Activated CD8-positive, alpha-beta T cell treated with anti-CD3 and anti-CD28 coated beads, Interleukin-2, amount 10 ng/mL, durations not matched to agents 7 days and 5 days (primary cell): ENCODE results near the gene SPEG. TPM values are rescaled to one million over a fixed set of nuclear protein-coding genes. Genes with fewer than 3 reads are reported as not detected.

Source experiments
- ATAC-seq: fragments of 150-1000 bp; cut with Tn5 transposase; one replicate; pipeline ENCODE4 v1.10.0; 2021; ENCODE audit warnings: moderate library complexity
- CTCF ChIA-PET: fragments of 350-600 bp; sonication (Branson Sonifier 250); formaldehyde crosslinking; loops from one replicate; lab custom pipeline; 2021; ENCODE audit warnings: antibody characterized with exemption; lab: Charles Lee
- POLR2A ChIA-PET: fragments of 350-600 bp; sonication (Branson Sonifier 250); formaldehyde crosslinking; loops from one replicate; lab custom pipeline; 2021; ENCODE audit warnings: antibody characterized with exemption; lab: Charles Lee
- DNase-seq: peaks from one replicate; pipeline ENCODE4 v3.0.0-alpha.2; 2020
- H3K27ac Mint-ChIP-seq: one replicate; pipeline ENCODE4 v1.8.0; 2021; ENCODE audit warnings: mild to moderate bottlenecking, mixed read lengths
- H3K27me3 Mint-ChIP-seq: one replicate; pipeline ENCODE4 v1.8.0; 2021; ENCODE audit warnings: low read depth, mixed read lengths
- H3K36me3 Mint-ChIP-seq: one replicate; pipeline ENCODE4 v1.8.0; 2021; ENCODE audit warnings: low read depth, mixed read lengths
- H3K4me1 Mint-ChIP-seq: one replicate; pipeline ENCODE4 v1.8.0; 2021; ENCODE audit warnings: low read depth, mixed read lengths
- H3K4me3 Mint-ChIP-seq: one replicate; pipeline ENCODE4 v1.8.0; 2021; ENCODE audit warnings: mild to moderate bottlenecking, mixed read lengths
- H3K9me3 Mint-ChIP-seq: one replicate; pipeline ENCODE4 v1.8.0; 2022; ENCODE audit warnings: mixed read lengths; ENCODE audit not compliant: insufficient read depth
- total RNA-seq, 2 experiments: library from RNA; stranded (reverse); gene quantifications; one replicate each; pipeline ENCODE4 v1.2.3, GENCODE V29; 2021

Gene SPEG
- total RNA-seq, 2 experiments from 2014 or later, result 10.8 to 11.6 TPM

DNA sequence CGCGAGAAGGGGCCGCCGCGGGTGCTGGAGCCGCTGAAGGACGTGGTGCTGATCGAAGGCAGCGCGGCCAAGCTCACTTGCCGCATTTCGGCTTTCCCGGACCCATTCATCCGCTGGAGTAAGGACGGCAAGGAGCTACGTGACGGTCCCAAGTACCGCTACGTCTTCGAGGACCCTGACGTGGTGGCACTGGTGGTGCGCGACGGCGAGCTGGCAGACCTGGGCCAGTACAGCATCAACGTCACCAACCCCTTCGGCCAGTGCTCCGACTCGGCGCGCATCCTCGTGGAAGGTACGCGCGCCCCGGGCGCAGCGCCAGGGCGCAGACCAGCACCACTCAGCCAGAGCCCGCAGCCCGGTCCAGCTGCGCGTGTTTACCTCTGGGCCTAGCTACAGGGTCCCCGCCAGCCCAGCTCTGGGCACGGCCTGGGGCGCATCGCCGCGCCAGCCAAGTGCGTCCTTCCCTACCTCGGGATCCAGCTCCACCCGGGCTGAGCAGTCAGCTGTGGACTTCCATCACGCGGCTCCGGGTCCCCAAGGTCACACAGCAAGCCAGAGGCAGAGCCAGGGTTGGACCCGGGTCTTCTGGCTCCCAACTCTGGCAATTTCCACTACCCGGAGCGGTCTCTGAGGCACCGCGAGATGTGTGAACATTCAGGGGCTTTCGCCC, 62.3 kb downstream of the SPEG start:
- CTCF ChIA-PET, result interaction anchor here (1.1 to 4.2 kb wide), 4 partner anchors 11 to 44 kb away, joined by 3 to 71 read pairs (median 12); no protein-coding TSS in a partner anchor
- Mint-ChIP-seq H3K36me3 (peaks cover 2% of the 10 kb centered on the region), H3K27ac (no peak overlapping the region), H3K4me3 (peak overlapping the region; percentile 83), H3K27me3 (peaks cover 52% of the 10 kb centered on the region), H3K4me1 (peaks cover 43% of the 10 kb centered on the region), H3K9me3 (no peaks in the 10 kb centered on the region)
- POLR2A ChIA-PET, result interaction anchor here (0.6 to 1.5 kb wide), 3 partner anchors 11 to 18 kb away, joined by 3 to 4 read pairs (median 3); no protein-coding TSS in a partner anchor
- ATAC-seq, result no peak
- no peak for DNase-seq

DNA sequence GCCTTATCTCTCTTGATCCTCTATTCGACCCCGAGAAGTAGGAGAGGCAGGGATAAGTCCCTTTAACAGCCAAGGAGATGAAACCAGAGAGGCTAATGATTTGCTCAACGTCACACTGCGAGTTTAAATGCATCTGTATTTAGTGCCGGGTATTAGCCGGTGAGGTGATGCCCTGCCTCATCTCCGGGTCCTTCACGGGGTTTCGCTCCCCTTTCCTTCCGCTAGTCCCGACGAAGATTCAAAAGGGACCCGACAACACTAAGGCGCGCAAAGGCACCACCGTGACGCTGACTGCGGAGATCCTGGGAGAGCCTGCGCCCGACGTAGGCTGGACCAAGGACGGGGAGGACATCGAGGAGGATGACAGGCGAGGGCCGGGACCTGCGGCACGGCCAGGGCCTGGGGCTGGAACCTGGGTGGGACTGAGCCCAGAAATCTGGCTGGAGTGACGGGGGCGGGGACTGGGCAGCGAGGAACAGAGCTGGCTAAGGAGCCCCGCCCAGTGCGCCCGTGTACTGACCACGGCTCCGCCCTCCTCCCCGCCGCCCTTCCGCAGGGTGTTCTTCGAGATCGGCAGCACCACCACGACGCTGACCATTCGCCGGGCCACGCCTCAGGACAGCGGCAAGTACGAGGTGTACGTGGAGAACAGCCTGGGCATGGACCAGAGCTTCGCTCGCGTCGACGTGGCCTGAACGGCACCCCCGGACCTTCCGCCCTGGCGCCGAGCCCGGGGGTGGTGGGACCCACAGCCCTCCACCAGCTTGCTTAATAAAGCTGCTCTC, 63.0 kb downstream of the SPEG start:
- Mint-ChIP-seq H3K4me1 (peaks cover 43% of the 10 kb centered on the region), H3K36me3 (peaks cover 2% of the 10 kb centered on the region), H3K27me3 (peaks cover 48% of the 10 kb centered on the region), H3K4me3 (peak overlapping the region; percentile 83), H3K27ac (no peak overlapping the region), H3K9me3 (no peaks in the 10 kb centered on the region)
- POLR2A ChIA-PET, result interaction anchor here (0.6 to 1.5 kb wide), 5 partner anchors 9 to 51 kb away, joined by 3 to 4 read pairs (median 3); no protein-coding TSS in a partner anchor
- CTCF ChIA-PET, result interaction anchor here (1.3 to 4.5 kb wide), 9 partner anchors 11 to 95 kb away, joined by 3 to 71 read pairs (median 13); no protein-coding TSS in a partner anchor
- peak; percentile 49 for DNase-seq
- ATAC-seq, result peak; percentile 16

DNA sequence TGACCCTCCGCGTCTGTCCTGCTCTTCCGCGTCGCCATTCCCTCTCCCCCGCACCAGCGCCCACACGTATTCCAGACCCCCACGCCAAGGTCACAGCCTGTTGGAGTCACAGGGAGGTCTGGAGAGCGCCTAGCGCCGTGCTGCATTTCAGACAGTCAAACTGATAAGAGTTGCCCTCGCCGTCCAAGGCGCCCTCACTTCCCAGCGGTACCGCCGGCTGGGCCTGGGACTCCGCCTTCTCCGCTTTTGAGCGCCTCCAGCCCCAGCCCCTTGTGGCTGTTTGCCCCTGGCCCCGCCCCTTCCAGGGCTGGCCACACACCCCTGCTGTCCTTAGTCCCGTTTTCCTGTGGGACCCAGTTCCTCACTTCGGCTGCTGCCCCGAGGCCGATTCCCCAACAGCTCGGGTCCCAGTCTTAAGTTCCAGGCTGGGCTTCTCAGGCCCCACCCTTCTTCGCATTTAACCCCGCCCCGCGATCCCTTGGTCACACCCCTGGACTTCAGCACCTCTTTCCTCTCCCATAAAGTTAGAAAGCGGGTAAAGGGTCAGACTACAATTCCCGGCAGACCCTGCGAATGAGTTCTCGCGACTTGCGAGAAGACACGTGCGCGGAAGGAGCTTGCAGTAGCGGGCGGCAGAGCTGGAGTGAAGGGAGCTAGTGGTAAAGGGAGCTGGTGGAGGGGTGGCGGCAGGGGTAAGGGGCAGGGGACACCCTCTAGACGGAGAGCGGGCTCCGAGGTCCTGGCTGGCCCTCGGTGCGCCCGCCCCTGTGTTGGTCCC, 63.8 kb downstream of the SPEG start, which contains the start of gene GMPPA:
Gene GMPPA (plus strand): TSS at position 612 of the 778 bp plus-strand sequence. CDS start 1,085 bp downstream, outside the sequence.
- H3K4me1 Mint-ChIP-seq, result peaks cover 43% of the 10 kb centered on the region
- CTCF ChIA-PET, result interaction anchor here (0.6 to 4.5 kb wide), 21 partner anchors 11 to 203 kb away, joined by 3 to 45 read pairs (median 5); partner anchors contain the start of genes DNPEP and STK11IP
- POLR2A ChIA-PET, result interaction anchor here (0.6 to 1.5 kb wide), 5 partner anchors 10 to 52 kb away, joined by 3 to 4 read pairs (median 3); no protein-coding TSS in a partner anchor
- H3K36me3 Mint-ChIP-seq, result peaks cover 2% of the 10 kb centered on the region
- H3K4me3 Mint-ChIP-seq, result peak within 1 kb of the TSS; percentile 83
- H3K27ac Mint-ChIP-seq, result peak within 1 kb of the TSS; percentile 73
- H3K9me3 Mint-ChIP-seq, result no peaks in the 10 kb centered on the region
- DNase-seq, result peak; percentile 97
- peaks cover 42% of the 10 kb centered on the region for H3K27me3 Mint-ChIP-seq
- peak; percentile 96 for ATAC-seq

DNA sequence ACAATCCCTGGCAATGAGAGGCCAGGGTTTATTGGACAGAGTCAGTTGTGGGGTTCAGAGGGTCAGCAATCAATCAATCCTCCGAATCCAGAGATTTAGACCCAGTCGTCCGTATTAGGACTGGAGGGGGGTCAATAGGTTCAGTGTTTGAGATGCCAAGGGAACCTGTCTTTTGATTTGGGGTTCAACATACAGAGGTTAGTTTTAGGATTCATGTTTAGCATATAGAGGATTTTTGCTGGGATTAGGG, 64.3 kb downstream of the SPEG start:
- ATAC-seq, result no peak

DNA sequence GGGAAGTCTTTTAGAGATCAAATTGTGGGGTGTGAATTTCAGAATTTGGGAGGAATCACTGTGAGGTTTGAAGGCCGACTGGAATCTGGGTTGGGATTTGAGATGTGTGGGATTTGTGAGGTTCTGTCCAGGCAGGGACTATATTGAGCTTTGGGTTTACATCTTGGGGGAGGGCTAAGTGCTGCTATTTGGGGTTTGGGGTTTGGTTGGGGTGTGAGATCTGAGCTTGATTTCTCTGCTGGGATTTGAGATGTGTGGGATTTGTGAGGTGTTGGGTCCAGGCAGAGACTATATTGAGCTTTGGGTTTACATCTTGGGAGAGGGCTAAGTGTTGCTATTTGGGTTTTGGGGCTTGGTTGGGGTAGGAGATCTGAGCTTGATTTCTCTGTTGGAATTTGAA, 64.9 kb downstream of the SPEG start:
- peak overlapping the region; percentile 83 for H3K4me3 Mint-ChIP-seq
- H3K9me3 Mint-ChIP-seq, result no peaks in the 10 kb centered on the region
- CTCF ChIA-PET, result interaction anchor here (0.9 to 4.5 kb wide), 15 partner anchors 10 to 204 kb away, joined by 3 to 45 read pairs (median 5); partner anchors contain the start of genes ASIC4 and STK11IP
- POLR2A ChIA-PET, result interaction anchor here (0.8 to 1.4 kb wide), 3 partner anchors 9 to 41 kb away, joined by 3 to 6 read pairs (median 3); no protein-coding TSS in a partner anchor
- no peak for ATAC-seq
- peaks cover 33% of the 10 kb centered on the region for H3K27me3 Mint-ChIP-seq
- peaks cover 4% of the 10 kb centered on the region for H3K36me3 Mint-ChIP-seq
- peak overlapping the region; percentile 73 for H3K27ac Mint-ChIP-seq
- H3K4me1 Mint-ChIP-seq, result peaks cover 43% of the 10 kb centered on the region
- no peak for DNase-seq

More for the DNA sequence above, 64.3 kb downstream of the SPEG start:
- Mint-ChIP-seq H3K36me3 (peaks cover 2% of the 10 kb centered on the region), H3K27me3 (peaks cover 38% of the 10 kb centered on the region), H3K4me3 (peak overlapping the region; percentile 83), H3K4me1 (peaks cover 43% of the 10 kb centered on the region), H3K9me3 (no peaks in the 10 kb centered on the region), H3K27ac (peak overlapping the region; percentile 73)
- POLR2A ChIA-PET, result interaction anchor here (1.4 kb wide), 1 partner anchor 9 kb away, joined by 3 read pairs; no protein-coding TSS in a partner anchor
- DNase-seq, result no peak
- CTCF ChIA-PET, result interaction anchor here (0.6 to 4.5 kb wide), 22 partner anchors 10 to 203 kb away, joined by 3 to 45 read pairs (median 4); partner anchors contain the start of genes DNPEP and STK11IP

DNA sequence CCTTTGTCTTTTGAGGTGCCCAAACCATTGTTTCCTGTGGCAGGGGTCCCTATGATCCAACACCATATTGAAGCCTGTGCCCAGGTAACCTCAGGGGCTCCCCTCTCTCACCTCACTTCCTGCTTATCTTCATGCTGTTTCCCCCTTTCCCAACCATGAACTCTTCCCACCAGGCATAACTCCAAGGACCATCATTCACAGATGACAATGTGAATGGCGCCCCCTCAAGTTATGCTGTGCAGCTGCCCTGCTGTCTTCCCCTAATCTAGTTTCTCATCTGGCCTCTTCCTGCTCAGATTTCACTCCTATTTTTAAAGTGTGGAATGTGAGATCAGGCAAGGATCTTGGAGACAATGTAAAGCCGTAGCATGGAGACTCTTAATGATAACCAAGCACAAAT, 65.5 kb downstream of the SPEG start:
- Mint-ChIP-seq H3K9me3 (no peaks in the 10 kb centered on the region), H3K36me3 (peaks cover 7% of the 10 kb centered on the region), H3K27ac (no peak overlapping the region), H3K4me1 (peaks cover 43% of the 10 kb centered on the region), H3K27me3 (peaks cover 27% of the 10 kb centered on the region), H3K4me3 (peak overlapping the region; percentile 83)
- ChIA-PET POLR2A (interaction anchor here (0.8 to 1.4 kb wide), 3 partner anchors 8 to 41 kb away, joined by 3 to 6 read pairs (median 3); no protein-coding TSS in a partner anchor), CTCF (interaction anchor here (0.9 to 4.5 kb wide), 13 partner anchors 9 to 142 kb away, joined by 3 to 45 read pairs (median 4); partner anchors contain the start of gene ASIC4)
- no peak for ATAC-seq
- DNase-seq, result no peak

DNA sequence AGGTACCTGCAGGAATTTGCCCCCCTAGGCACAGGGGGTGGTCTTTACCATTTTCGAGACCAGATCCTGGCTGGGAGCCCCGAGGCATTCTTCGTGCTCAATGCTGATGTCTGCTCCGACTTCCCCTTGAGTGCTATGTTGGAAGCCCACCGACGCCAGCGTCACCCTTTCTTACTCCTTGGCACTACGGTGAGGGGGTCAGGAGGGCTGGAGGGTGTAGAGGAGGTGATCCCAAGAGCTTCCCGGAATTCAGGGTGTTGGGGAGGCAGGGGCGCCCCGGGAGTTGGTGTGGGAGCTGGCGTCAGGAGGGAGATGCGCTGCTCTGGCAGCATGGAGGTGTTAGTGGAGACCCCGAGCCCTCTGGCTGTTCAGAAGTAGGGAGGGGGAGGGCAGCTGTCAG, 67.2 kb downstream of the SPEG start:
- no peak overlapping the region for H3K4me3 Mint-ChIP-seq
- H3K9me3 Mint-ChIP-seq, result no peaks in the 10 kb centered on the region
- CTCF ChIA-PET, result interaction anchor here (4.5 kb wide), 1 partner anchor 7 kb away, joined by 34 read pairs; no protein-coding TSS in a partner anchor
- H3K27ac Mint-ChIP-seq, result no peak overlapping the region
- H3K4me1 Mint-ChIP-seq, result peaks cover 39% of the 10 kb centered on the region
- no peak for ATAC-seq
- H3K36me3 Mint-ChIP-seq, result peaks cover 10% of the 10 kb centered on the region
- H3K27me3 Mint-ChIP-seq, result peaks cover 10% of the 10 kb centered on the region
- DNase-seq, result no peak
- POLR2A ChIA-PET, result no interaction called here

DNA sequence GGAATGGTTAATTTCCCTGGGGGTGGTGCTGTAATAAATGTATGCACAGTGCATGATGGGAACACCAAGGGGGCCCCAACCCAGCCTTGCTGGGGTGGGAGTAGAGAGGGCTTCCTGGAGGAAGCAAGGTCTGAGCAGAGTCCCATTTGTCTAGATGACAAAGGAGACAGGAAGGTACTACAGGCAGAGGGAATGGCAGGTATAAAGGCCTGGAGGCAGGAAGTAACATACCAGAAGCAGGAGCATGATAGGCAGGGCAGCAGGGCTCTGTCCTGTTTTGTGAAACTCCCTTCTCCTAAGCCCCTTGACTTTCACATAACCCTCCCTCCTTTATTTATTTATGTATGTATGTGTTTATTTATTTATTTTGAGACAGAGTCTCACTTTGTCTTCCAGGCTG, 68.0 kb downstream of the SPEG start:
- Mint-ChIP-seq H3K27me3 (peaks cover 3% of the 10 kb centered on the region), H3K4me1 (peaks cover 32% of the 10 kb centered on the region), H3K27ac (no peak overlapping the region), H3K36me3 (peaks cover 10% of the 10 kb centered on the region), H3K4me3 (no peak overlapping the region), H3K9me3 (no peaks in the 10 kb centered on the region)
- POLR2A ChIA-PET, result no interaction called here
- DNase-seq, result no peak
- ATAC-seq, result no peak
- CTCF ChIA-PET, result no interaction called here

DNA sequence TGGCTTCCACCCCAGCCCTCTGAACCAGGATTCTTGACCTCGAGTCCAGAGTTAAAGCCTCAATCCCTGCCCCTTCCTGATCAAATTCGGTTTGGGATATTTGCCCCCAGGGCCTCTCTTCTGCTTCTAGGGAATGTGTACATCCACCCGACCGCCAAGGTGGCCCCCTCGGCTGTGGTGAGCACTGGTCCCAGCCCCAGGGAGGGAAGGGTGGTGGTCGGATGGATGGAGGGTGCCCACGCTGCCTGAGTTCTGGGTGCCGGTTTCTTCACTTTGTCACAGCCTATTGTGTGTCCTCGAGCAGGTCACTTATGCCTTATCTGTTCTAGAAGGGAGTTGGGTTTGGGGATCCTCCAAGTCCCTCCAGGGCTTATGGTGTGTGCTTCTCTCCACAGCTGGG, 70.9 kb downstream of the SPEG start:
- H3K36me3 Mint-ChIP-seq, result peaks cover 10% of the 10 kb centered on the region
- no peak overlapping the region for H3K27ac Mint-ChIP-seq
- ChIA-PET POLR2A (no interaction called here), CTCF (no interaction called here)
- DNase-seq (no peak), ATAC-seq (no peak)
- no peak overlapping the region for H3K4me3 Mint-ChIP-seq
- peaks cover 12% of the 10 kb centered on the region for H3K4me1 Mint-ChIP-seq
- H3K9me3 Mint-ChIP-seq, result no peaks in the 10 kb centered on the region
- peaks cover 15% of the 10 kb centered on the region for H3K27me3 Mint-ChIP-seq

DNA sequence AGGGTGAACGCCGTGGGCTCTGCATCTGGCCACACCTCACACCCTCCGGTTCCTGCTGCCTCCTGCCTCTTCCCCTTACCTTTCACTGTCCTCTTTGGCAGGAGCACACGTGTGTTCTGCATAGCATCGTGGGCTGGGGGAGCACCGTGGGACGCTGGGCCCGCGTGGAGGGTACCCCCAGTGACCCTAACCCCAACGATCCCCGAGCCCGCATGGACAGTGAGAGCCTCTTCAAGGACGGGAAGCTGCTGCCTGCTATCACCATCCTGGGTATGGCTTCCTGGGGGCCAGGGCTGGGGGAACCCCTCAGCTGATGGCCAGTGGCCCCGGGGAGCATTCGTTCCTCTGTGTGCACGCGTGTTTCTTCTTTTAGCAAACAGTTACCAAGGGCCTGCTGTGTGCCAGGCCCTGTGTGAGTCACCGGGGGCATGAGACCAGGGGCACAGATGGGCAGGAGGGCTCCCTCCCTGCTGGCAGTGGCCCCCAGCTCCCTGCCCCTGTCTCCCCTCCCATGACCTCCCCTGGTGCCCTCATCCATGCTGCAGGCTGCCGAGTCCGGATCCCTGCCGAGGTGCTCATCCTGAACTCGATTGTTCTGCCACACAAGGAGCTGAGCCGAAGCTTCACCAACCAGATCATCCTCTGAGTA, 71.6 kb downstream of the SPEG start:
- no peak overlapping the region for H3K27ac Mint-ChIP-seq
- POLR2A ChIA-PET, result interaction anchor here (0.6 kb wide), 1 partner anchor 71 kb away, joined by 3 read pairs; no protein-coding TSS in a partner anchor
- H3K4me3 Mint-ChIP-seq, result no peak overlapping the region
- H3K27me3 Mint-ChIP-seq, result peaks cover 22% of the 10 kb centered on the region
- DNase-seq, result no peak
- peaks cover 8% of the 10 kb centered on the region for H3K4me1 Mint-ChIP-seq
- H3K9me3 Mint-ChIP-seq, result no peaks in the 10 kb centered on the region
- CTCF ChIA-PET, result no interaction called here
- H3K36me3 Mint-ChIP-seq, result peaks cover 10% of the 10 kb centered on the region
- ATAC-seq, result no peak
